GDM1 (cell line): ENCODE measurements around the gene DIO1.

Experiments
- DNase-seq: peaks from one replicate; lab custom pipeline; 2025; lab: John Stamatoyannopoulos, UW

The DIO1 gene

DNA sequence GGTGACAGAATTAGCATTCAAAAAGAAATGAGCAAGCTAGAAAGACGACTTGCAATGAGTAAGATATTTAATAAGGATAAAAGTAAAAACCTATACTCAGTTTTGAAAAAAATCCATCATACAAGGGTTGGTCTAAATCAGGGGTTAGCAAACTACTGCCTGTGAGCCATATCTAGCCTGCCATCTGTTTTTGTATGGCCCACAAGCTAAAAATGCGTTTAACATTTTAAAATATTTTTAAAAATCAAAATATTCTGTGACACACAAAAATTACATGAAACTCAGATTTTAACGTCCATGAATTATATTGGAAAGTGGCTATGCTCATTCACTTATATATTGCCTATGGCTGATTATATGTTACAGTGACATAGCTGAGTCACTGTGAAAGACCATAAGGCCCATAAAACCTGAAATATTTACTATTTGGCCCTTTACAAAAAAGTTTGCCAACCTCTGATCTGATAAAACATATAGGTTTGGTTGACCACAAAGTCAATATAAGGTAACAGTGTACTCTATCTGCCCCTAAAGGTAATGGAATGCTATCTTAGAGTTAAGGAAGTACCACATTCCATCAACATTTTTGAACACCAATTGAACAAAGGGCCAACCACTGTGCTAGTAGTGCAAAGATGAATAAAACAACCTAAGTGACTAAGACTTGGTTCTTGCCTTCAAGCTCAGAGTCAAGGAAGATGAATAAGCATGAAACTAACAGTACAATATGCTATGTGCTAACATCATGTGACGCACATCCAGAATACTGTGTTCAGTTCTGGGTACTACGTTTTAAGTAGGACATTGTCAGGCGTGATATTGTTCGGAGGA lies 48.4 kb downstream of the DIO1 start:
- DNase-seq = no peak

DNA sequence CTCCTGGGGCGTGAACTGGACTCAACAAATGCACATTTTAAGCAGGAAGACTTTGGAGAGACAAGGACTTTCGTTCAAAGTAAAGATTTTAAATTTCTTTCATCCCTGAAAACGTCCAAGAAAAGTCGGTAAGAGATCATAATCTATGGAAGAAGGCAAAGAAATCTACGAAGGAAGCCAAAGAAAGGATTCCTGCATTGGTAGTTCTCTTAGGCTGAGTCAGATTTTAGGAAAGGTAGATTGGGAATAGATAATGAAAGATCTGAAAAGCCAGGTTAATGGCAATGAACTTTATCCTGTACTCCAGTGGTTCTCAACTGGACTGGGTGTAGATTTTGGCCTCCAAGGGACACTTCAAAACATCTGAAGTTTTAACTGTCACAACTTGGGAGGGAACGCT lies 49.1 kb downstream of the DIO1 start:
- DNase-seq = no peak

- DNase-seq = no peak
Measured at GRCh38 chr1:53943490-53944043, 49.6 kb downstream of the DIO1 start.

DNA sequence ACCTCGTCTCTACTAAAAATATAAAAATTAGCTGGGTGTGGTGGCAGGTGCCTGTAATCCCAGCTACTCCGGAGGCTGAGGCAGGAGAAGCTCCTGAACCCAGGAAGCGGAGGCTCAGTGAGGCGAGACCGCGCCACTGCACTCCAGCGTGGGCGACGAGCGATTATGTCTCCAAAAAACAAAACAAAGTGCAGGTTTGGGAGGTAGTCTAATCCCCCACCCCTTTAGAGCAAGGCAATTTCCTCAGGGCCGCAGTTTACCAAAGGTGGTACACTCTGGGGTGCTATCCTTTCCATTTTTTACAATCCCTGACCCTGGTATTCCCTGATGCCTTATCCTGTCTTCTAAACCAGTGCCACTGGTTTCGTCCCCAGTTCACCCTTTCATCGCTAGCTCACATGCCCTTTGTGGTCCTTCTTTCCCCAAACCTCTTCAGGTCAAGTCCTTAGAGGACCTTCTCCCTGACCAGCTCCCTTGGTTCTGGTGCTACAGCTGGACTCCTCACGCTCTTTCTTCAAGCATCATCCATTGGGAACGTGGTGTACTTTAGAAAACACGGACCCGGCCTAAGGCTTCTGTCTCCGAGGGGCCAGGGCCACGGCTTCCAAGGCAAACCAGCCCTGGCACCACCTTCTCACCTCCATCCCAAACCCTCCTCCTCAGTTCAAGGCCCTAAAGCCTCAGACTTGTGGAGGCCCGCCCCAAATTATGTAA lies 50.6 kb downstream of the DIO1 start:
- no peak for DNase-seq

GRCh38 chr1:53945183-53945432 lies 51.1 kb downstream of the DIO1 start:
- DNase-seq = no peak

DNA sequence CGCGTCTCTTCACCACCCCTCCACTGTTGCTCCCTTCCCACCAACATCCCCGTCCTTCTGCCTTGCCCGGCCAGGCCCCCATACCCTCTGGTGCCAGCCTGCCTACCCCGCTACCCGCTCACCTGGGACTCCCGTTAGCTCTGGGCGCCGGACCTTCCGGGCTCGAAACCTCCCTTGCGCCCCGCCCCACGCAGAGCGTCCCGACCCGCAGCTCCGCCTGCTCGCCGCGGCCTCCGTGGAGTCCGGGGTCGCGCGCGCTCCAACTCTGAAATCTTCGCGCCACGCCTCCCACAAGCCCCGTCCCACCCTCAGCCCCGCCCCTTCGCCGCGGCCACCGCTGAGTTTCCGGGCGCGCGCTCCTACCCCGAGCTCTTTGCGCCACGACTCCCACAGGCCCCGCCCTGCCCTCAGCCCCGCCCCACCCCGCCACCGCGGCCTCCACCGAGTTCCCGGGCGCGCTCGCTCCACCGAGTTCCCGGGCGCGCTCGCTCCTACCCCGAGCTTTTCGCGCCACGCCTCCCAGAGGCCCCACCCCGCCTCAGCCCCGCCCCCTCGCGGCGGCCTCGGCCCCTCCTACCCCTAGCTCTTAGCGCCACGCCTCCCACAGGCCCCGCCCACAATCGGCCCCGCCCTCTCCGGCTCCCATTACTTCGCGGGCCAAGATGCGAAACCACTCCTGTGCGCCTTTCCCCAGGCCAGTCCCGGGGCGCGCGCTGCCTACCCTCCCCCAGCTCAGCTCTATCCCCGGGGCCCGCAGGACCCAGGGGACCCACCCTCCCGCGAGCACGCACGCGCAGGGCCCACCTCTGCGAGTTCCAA lies 51.7 kb downstream of the DIO1 start, which contains the start of gene IFT25:
TSS of gene IFT25 (minus strand) at position 267 of the 819 bp plus-strand sequence. CDS start 5,617 bp downstream, outside the sequence.
- DNase-seq = peak; percentile 96

GRCh38 chr1:53946252-53947171 lies 52.5 kb downstream of the DIO1 start, which contains the start of gene LRRC42:
TSS of gene LRRC42 (plus strand) at chr1:53946350. CDS start at chr1:53952000, 5,650 bp downstream.
- peak; percentile 95 for DNase-seq

DNA sequence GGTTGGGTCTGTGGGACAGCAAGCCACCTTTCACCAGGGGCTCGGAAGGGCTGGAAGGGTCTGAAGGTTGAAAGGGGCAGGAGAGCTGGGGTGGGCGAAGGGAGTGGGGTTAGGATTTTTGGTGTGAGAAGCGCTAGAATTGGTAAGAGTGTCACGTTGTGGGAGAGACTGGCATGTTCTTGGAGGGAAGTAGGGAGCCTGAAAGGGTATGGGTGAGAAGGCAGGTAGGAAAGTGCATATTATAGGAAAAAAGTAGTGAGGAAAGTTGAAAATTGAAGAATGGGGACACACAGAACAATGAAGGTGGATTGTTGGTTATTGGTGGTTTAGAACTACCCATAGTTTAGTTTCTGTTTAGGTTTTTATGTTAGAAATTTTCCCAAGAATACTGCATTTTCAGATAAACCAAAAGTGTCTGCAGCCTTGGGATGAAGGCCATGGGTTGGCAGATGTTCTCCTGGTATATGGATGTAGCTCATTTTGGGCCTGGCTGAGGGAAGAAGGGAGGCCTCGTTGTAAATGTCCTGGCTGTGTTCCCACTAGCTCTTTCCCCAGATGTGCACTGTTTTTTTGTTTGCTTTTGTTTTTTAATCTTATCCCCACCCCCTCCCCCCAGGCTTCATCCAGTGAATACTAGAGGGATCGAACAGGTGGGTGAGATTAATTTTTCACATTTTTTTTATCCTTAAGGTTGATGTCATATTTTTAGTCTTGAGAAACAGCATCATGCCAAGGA lies 53.4 kb downstream of the DIO1 start:
- DNase-seq = no peak

DNA sequence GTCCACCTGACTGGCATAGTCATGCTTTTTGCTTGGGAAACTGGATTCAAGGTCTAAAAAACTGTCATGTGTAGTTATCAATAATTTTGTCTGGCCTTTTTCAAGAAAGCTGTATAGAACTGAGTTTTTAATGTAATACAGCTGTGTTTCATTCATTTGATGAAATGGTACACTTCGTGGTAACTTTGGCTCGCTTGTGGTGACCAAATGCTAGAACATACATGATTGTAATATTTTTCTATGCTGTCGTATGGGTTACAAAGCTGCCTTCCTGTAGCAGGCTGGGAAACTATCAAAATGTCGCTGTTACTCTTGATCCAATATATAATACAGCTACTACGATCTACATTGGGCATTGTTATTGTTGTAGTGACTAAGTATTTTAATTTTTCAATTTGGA lies 54.3 kb downstream of the DIO1 start:
- DNase-seq = no peak

GRCh38 chr1:53949023-53949990 lies 55.3 kb downstream of the DIO1 start:
- DNase-seq = no peak

DNA sequence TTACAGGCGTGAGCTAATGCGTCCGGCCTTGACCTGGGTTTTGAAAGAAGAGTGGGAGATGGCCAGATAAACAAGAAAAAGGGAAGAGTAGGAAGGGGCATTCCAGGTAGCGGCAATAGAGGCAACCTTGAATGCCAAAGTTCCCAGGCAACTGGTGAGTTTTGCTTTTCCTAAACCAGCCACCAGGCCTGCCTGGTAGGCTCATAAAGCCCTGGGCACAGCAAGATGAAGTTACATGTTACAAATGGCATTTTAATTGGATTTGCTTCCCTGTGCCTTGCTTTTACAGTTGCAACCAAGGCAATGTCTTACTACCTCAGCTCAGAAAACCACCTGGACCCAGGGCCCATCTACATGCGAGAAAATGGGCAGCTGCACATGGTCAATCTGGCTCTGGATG lies 57.7 kb downstream of the DIO1 start:
- no peak for DNase-seq

DNA sequence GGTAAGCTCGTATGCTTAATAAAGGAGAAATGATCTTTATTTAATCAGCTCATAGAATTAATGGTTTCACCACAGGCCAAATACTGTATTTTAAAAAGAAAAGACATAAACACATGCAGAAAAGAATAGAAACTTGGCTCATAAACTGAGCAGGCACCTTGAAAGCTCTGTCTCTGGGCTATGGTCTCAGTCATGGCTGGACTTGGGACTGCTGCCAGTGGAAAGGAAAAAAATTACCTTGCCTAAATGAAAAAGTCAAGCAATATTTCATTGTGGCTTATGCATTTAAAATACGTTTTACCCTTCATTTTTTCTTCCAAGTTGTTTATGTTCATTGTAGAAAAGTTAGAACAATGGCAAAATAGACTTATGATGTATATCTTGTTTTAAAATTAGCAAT lies 60.1 kb downstream of the DIO1 start:
- no peak for DNase-seq

GRCh38 chr1:53956308-53957168 lies 62.6 kb downstream of the DIO1 start:
- DNase-seq = no peak

- DNase-seq = no peak
Measured at GRCh38 chr1:53957194-53957818, 63.3 kb downstream of the DIO1 start.

- DNase-seq = no peak
Measured at GRCh38 chr1:53959664-53960250, 65.8 kb downstream of the DIO1 start.
